ENCODE measurements around the gene CTCFL. TPM values are rescaled to one million over a fixed set of nuclear protein-coding genes. Genes with fewer than 3 reads are reported as not detected.

The CTCFL gene, protein sequence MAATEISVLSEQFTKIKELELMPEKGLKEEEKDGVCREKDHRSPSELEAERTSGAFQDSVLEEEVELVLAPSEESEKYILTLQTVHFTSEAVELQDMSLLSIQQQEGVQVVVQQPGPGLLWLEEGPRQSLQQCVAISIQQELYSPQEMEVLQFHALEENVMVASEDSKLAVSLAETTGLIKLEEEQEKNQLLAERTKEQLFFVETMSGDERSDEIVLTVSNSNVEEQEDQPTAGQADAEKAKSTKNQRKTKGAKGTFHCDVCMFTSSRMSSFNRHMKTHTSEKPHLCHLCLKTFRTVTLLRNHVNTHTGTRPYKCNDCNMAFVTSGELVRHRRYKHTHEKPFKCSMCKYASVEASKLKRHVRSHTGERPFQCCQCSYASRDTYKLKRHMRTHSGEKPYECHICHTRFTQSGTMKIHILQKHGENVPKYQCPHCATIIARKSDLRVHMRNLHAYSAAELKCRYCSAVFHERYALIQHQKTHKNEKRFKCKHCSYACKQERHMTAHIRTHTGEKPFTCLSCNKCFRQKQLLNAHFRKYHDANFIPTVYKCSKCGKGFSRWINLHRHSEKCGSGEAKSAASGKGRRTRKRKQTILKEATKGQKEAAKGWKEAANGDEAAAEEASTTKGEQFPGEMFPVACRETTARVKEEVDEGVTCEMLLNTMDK
- not detected in 2 replicates for total RNA-seq (2014; rRNA removed)
- polyA plus RNA-seq (2012) = not detected

DNA sequence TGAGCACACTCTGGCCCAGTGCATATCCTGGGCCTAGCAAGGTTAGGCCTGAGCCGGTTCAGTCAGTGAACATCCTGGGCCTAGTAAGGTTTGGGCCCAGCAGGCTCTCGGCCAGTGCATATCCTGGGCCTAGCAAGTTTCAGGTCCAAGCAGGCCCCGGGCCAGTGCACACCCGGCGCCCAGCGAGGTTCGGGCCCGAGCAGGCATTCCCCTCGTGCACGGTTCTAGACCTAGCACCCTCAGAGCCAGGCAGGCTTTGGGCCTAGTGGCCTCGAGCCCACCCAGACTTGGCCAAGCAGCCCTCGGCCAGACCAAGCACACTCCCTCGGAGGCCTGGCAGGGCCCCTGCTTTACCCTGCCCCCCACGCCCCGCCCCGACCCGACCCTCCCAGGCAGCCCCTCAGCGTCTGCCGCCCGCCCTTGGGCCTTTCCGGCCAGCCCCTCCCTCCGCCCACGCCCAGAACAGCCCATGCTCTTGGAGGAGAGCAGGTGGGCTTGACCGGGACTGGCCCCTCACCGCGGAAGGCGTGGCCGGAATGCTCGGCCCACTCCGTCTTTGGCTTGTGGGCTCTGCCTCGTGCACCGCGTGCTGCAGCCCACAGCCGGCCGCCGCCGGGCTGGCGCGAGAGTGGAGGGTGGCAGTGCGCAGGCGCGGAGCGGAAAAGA lies at the start of gene CTCFL:
Gene CTCFL (minus strand): TSS at position 630 of the 666 bp plus-strand sequence. CDS start 935 bp downstream, outside the sequence.
- no peak for DNase-seq (ENCODE audit: low read depth)

DNA sequence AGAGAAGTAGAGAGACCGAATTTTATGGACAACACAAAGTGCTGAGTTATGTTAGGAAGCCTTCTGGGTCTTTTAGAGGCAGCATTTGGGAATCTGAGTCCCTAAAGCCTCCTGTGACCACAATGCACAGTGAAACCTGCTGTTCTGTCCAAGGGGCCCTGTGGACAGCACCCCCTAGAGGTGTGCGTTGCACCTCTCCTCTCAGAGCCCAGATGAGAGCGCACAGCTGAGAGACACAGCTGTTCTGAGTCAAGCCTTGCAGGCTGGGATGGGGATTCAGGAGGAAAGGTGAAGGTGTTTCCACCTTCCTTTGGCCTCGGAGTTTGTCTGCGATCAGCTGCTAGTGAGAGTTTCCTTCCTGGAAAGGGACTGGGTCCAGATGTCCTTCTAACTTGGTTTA lies 49.0 kb upstream of the CTCFL start:
- no peak for DNase-seq (ENCODE audit: low read depth)

DNA sequence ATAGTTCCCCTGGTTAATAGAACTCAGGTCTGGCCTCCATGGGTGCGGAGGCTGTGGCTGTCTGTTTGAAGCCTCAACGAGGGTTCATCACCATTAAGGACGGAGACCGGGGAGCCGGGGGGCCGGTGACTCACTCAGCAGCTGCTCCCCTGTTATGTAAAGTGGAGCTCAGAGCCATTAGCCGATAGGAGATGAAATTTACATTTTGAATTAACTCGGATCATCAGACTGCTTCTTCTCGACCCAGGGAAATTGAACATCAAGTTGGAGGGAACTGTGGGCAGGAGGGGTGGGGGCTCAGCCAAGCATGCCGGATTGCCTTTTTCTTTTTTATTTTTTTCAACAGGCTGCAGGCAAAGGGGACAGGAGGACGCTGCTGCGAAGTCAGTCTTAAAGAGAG lies 48.3 kb upstream of the CTCFL start:
- peak; percentile 3 for DNase-seq (ENCODE audit: low read depth)

GRCh38 chr20:57571782-57572416 lies 47.0 kb upstream of the CTCFL start:
- no peak for DNase-seq (ENCODE audit: low read depth)

DNA sequence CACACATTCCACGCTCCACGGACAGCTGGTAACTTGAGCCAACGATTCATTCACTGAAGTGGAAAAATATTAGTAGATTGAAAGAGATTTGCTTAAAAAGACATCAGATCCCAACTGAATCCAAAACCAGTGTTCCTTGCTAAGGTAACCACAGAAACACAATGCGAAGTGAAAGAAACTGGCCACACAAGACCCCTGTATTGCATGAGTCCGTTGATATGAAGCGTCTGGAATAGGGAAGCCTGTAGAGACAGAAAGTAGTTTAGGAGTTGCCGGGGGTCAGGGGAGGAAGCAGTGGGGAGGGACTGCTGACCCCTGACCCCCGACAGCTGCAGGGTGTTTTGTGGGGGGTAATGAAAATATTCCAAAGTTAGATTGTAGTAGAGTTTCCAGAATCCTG lies 46.0 kb upstream of the CTCFL start:
- no peak for DNase-seq (ENCODE audit: low read depth)

DNA sequence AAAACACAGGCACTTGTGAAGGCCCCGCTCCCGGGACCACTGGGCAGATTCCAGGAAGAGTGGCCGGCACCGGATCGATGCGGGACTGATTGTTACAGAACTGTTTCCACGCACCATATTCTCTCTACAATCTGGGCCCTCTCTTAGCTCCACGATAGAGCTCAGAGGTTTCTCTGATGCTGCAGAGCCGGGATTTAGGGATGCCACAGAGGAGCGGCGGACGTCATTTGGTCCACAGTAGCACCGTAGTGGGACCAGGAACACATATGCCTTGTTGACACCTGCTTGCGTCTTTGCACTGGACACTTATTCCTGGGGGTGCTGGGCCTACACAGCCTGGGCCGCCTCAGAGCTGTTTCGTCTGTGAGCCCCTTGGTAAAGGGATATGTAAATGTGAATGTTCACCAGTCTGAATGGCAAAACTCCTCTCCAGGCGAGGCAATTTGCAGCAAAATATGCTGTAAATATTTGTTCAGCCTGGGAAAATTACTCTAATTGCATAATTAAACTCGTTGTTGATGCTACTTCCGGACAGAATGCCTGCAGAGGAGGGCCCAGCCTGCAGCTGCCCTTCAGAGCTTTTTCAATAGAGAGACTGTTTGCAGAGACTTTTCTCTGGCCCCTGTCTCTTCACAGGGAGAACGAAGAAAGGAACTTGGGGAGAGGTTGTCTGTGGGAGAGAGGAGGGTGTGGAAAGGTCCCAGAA lies 45.4 kb upstream of the CTCFL start:
- no peak for DNase-seq (ENCODE audit: low read depth)

DNA sequence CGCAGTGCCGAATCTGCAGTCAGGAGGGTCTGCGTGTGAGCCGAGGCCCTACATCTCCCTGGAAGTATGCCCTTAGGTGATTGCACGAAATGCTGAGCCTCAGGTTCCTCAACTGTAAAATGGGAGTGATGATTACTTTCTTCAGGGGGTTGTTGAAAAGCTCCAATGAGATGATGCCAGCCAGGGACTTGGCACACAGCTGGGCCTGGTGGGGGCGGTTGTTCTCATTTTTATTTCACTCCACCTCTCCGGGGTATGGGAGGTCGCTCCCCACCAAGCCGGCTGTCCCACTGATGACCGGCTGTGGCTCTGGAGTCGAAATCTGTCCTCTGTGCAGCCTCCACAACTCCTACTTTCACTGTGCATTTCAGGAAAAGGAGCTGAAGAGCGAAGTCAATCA lies 44.0 kb upstream of the CTCFL start:
- DNase-seq (ENCODE audit: low read depth) = no peak

GRCh38 chr20:57568088-57568896 lies 43.4 kb upstream of the CTCFL start:
- DNase-seq (ENCODE audit: low read depth) = no peak

DNA sequence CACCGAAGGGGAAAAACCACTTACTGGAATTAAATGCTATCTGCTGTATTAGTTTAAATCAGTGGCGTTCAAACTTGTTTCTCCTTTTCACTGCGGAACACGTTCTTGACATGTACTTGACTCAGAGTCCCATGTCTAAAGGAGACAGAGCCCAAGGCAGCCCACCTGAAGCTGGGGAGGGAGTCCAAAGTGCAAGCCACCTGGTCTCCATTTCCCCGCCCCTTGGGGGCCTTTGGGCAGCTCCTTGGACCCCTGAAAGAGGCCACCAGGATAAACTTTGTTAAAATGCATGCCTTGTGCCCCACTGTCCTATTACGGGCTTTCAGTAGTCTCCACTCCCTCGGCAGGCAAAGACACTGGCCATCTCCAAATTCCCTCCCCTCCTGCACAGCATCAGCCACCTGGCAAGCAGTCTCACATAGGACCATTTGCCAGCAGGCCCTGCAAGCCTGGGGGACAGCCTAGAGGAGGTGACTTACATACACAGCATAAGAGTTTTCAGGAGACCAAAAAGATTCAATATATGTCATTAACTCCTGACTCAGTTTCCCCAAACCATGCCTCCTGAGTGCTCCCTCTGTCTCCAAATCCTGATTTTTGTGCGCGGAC lies 42.6 kb upstream of the CTCFL start:
- DNase-seq (ENCODE audit: low read depth) = no peak

DNA sequence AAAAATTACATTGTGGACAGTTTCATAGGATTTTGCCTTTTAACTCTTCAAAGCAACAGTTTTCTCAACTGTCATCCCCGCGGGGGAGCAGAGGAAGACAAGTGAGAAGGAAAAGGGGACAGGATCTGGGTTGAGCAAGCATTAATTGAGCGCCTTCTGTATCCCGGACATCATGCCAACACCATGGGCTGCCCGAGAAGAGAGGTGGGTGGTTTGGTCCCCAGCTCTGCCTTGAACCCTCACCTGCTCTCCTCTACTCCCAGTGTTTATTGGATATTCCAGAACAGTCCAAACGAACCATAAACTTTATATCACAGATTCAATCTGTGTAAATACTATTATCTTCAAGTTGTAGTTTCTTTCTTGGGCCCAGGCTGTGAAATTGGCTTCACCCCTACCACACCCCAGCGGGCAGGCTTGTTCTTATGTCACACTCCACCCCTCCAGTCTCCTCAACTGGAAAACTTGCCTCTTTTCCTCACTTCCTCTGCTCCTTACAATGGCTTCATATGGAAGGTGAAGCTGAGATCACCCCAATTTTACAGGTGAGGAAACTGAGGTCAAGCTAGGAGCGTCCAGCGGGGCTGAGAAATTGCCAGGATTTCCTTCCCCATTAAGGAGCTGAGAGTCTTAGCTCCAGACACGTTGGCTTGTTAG lies 42.0 kb upstream of the CTCFL start:
- no peak for DNase-seq (ENCODE audit: low read depth)

- no peak for DNase-seq (ENCODE audit: low read depth)
These were observed 41.5 kb upstream of the CTCFL start for GRCh38 chr20:57566399-57566798.

DNA sequence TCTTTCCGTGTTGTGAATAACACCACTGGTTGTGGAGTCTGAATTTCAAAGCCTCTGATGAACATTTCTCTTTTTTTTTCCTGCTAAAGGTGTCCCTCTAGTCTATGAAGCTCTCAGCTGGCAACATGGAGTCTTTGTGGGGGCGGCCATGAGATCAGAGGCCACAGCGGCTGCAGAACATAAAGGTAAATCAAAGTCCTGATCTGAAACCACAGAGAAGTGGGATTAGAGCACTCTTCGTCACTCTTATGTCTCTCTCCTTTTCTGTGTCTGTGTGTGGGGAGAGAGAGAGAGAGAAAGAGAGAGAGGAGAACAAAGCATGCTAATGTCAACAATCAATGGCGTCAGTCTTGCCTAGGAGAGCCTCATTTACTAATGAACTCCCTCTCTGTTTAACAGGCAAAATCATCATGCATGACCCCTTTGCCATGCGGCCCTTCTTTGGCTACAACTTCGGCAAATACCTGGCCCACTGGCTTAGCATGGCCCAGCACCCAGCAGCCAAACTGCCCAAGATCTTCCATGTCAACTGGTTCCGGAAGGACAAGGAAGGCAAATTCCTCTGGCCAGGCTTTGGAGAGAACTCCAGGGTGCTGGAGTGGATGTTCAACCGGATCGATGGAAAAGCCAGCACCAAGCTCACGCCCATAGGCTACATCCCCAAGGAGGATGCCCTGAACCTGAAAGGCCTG lies 40.2 kb upstream of the CTCFL start:
- DNase-seq (ENCODE audit: low read depth) = no peak

- DNase-seq (ENCODE audit: low read depth) = no peak
These were observed 39.4 kb upstream of the CTCFL start for GRCh38 chr20:57564180-57564802.

DNA sequence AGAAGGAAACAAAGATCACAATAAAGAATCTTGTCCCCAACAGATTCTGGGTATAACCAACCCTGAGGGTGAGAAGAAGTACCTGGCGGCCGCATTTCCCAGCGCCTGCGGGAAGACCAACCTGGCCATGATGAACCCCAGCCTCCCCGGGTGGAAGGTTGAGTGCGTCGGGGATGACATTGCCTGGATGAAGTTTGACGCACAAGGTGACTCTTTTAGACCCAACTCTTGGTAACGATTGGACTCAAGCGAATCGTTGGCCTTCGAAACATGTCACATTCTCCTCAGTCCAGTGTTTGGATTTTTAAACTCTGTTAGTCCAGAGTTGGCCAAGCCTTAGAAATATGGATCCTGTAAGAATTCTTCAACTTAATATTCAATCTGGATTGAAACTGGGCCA lies 38.6 kb upstream of the CTCFL start:
- no peak for DNase-seq (ENCODE audit: low read depth)

DNA sequence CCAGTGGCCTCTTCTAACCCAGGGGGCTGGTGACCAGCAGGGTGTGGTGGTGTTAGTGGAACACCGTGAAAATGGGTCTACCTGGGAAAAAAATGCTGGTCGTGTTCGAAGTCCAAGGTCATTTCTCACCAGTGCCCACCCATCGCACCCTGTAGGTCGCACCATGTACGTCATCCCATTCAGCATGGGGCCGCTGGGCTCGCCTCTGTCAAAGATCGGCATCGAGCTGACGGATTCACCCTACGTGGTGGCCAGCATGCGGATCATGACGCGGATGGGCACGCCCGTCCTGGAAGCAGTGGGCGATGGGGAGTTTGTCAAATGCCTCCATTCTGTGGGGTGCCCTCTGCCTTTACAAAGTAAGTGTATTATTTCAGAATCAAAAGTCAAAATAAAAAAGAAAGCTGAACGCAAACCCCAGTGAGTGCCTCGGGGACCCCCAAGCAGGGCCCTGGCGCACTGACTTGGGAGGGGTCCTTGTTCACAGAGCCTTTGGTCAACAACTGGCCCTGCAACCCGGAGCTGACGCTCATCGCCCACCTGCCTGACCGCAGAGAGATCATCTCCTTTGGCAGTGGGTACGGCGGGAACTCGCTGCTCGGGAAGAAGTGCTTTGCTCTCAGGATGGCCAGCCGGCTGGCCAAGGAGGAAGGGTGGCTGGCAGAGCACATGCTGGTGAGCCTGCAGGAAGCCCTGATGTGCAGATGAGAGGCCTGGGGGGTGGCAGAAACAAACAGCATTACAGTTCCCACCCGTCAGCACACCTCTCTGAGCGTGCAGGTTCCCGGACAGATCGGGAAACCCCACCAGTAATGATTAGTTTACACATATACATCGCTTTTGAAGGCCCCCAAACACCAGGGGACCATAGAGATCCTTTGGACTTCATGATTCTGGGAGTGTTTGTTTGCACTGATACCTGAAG lies 37.9 kb upstream of the CTCFL start:
- DNase-seq (ENCODE audit: low read depth) = no peak

DNA sequence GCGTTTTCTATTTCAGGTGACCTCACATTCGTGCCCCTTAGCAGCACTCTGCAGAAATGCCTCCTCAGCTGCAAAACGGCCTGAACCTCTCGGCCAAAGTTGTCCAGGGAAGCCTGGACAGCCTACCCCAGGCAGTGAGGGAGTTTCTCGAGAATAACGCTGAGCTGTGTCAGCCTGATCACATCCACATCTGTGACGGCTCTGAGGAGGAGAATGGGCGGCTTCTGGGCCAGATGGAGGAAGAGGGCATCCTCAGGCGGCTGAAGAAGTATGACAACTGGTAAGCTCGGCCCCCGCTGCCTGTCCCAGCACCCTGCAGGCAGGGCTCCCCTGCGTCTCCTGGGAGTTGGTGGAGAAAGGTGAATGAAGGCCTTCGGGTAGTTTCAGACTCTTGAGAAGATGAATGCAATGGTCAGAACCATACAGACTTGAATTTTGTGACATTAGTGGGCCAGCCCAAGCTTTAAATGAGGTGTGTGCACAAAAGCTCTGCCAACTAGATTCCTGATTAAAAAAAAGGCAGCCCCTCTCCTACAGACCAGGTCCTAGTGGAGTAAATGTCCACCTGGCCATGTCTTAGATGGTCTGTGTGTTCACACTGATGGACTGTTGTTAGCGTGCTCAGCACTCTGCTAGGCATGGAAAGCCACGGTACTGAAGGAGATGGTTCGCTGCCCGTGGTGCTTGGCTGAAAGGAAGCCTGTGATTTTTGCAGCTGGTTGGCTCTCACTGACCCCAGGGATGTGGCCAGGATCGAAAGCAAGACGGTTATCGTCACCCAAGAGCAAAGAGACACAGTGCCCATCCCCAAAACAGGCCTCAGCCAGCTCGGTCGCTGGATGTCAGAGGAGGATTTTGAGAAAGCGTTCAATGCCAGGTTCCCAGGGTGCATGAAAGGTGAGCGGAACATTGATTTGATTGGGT lies 36.7 kb upstream of the CTCFL start:
- no peak for DNase-seq (ENCODE audit: low read depth)
